ENCODE data around the gene TM6SF1. TPM values are rescaled to one million over a fixed set of nuclear protein-coding genes. Genes with fewer than 3 reads are reported as not detected.
"Not testable (repeated sequence)": the region's sequence is repeated elsewhere in the genome, so short reads cannot be mapped to it uniquely, and the experiment has no call there.

TM6SF1 gene
- total RNA-seq, 4 donors from 2014 or later = 7.5 to 11.2 (median 9.6) TPM

DNA sequence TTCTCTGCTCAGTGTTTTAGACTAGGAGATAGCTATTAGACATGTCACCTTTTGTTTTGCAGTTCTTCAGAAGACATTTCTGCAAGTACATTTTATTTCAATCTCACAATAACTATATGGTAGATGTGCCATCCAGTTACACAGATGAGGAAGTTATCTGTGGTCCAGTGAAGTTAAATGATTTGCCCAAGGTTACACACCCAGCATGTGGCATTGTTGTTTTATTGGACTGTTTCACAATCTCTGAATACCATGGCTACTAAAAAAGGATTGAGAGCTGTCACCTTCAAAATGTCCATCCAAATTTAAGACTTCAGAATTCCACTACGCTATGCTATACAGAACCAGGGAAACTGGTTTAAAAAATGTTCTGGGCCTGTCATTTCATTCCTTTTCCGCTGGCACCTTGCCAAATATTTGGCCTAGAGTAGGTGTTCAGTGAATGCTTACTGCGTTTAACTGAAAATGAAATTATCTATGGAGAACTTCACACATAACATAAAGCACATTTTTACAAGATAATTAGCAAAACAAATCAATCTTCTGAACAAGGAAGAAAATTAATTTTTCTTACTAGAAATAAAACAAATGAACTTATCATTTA, 20.2 kb downstream of the TM6SF1 start:
- Histone ChIP-seq H3K36me3 (peaks cover 0 to 26% (median 0%) of the 10 kb centered on the region in 3 donors), H3K27ac (no peak overlapping the region), H3K27me3 (no peaks in the 10 kb centered on the region), H3K4me1 (no peaks in the 10 kb centered on the region), H3K9me3 (no peaks in the 10 kb centered on the region), H3K4me3 (no peak overlapping the region)
- WGBS, 2 donors = 66 to 69% methylated on average over 3 of the region's 3 CpGs
- DNase-seq (ENCODE audit: low spot score in 2 of 2) = no peak
- TF ChIP-seq, protein P1, sequence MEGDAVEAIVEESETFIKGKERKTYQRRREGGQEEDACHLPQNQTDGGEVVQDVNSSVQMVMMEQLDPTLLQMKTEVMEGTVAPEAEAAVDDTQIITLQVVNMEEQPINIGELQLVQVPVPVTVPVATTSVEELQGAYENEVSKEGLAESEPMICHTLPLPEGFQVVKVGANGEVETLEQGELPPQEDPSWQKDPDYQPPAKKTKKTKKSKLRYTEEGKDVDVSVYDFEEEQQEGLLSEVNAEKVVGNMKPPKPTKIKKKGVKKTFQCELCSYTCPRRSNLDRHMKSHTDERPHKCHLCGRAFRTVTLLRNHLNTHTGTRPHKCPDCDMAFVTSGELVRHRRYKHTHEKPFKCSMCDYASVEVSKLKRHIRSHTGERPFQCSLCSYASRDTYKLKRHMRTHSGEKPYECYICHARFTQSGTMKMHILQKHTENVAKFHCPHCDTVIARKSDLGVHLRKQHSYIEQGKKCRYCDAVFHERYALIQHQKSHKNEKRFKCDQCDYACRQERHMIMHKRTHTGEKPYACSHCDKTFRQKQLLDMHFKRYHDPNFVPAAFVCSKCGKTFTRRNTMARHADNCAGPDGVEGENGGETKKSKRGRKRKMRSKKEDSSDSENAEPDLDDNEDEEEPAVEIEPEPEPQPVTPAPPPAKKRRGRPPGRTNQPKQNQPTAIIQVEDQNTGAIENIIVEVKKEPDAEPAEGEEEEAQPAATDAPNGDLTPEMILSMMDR (IDR thresholded peaks at IDR 0.05) = no peak
- no peak for TF ChIP-seq POLR2A (IDR thresholded peaks at IDR 0.05)
- no peak for TF ChIP-seq EP300 (IDR thresholded peaks at IDR 0.05)

DNA sequence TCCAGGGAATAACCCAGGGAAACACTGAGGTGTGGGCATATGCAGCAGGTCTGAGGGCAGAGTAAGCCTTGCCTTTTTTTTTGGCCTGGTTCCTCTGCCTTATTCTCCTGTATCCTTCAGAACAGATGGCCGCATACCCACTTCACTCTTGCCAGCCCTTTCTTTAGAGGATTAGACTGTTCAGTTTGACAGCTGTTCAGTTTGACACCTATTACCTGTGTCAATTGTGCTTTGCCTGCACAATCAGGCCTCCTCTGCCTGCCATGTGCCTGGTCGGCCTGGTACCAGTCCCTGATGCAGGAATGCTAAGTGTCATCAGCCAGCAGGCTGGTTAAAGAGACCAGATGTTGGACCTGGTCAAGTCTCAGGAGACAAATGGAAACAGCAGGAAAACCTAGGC, 22.3 kb downstream of the TM6SF1 start:
- TF ChIP-seq, protein P1 (IDR thresholded peaks at IDR 0.05) = no peak
- no peak for TF ChIP-seq EP300 (IDR thresholded peaks at IDR 0.05)
- no peak overlapping the region for H3K27ac ChIP-seq
- WGBS, 2 donors = 87 to 94% methylated on average over 2 of the region's 2 CpGs
- no peaks in the 10 kb centered on the region for H3K9me3 ChIP-seq
- no peaks in the 10 kb centered on the region for H3K27me3 ChIP-seq
- peaks cover 0 to 34% (median 0%) of the 10 kb centered on the region in 3 donors for H3K36me3 ChIP-seq
- no peak for DNase-seq (ENCODE audit: low spot score in 2 of 2)
- H3K4me3 ChIP-seq = no peak overlapping the region
- no peaks in the 10 kb centered on the region for H3K4me1 ChIP-seq

DNA sequence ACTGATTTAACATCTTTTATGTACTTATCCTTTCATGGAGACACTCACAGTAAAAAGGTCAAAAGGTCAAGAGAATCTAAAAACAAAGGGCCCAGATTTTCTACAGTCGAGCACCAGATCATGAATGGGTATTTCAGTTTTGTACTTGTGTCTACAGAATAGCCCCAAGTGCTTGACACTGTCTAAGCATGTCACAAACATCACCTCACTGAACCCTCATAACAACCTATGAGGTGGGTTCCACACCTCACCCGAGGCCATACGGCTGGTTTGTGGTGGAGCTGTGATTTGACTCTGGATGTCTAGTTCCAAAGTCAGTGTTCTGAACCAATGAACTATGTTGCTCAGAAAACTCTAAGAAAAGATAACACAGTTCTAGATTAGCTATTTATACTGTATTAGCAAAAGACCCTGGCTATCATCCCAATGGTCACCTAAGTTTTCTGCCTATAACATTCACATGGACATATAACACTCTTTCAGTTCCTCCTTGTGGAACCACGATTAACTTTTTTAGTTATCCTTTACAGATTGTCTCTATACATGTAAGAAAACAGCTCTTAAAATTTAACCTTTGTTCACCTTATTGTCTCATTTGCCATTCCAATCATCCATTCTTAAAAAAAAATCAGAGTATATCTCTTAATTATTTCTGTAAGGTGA, 25.5 kb downstream of the TM6SF1 start:
- 69 to 81% methylated on average over 4 of the region's 4 CpGs for WGBS, 2 donors
- TF ChIP-seq EP300 (IDR thresholded peaks at IDR 0.05) (no peak), POLR2A (IDR thresholded peaks at IDR 0.05) (no peak)
- TF ChIP-seq, protein P1 (IDR thresholded peaks at IDR 0.05) = no peak
- Histone ChIP-seq H3K9me3 (no peaks in the 10 kb centered on the region), H3K27me3 (no peaks in the 10 kb centered on the region), H3K4me1 (no peaks in the 10 kb centered on the region), H3K36me3 (peaks cover 0 to 49% (median 0%) of the 10 kb centered on the region in 3 donors), H3K4me3 (no peak overlapping the region), H3K27ac (no peak overlapping the region)
- no peak for DNase-seq (ENCODE audit: low spot score in 2 of 2)

DNA sequence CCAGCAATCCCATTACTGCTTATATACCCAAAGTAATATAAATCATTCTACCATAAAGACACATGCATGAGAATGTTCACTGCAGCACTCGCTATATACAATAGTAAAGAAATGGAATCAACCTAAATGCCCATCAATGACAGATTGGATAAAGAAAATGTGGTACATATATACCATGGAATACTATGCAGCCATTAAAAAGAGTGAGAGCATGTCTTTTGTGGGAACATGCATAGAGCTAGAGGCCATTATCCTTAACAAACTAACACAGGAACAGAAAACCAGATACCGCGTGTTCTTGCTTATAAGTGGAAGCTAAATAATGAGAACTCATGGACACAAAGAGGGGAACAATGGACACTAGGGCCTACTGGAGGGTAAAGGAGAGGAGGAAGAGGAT, 34.7 kb downstream of the TM6SF1 start:
- DNase-seq (ENCODE audit: low spot score in 2 of 2); H3K9me3 ChIP-seq; H3K4me3 ChIP-seq; H3K4me1 ChIP-seq; H3K27ac ChIP-seq; H3K27me3 ChIP-seq: not testable (repeated sequence)
- peaks cover 0 to 73% (median 0%) of the 10 kb centered on the region in 3 donors for H3K36me3 ChIP-seq
- 96 to 100% methylated on average over 3 of the region's 3 CpGs for WGBS, 2 donors

DNA sequence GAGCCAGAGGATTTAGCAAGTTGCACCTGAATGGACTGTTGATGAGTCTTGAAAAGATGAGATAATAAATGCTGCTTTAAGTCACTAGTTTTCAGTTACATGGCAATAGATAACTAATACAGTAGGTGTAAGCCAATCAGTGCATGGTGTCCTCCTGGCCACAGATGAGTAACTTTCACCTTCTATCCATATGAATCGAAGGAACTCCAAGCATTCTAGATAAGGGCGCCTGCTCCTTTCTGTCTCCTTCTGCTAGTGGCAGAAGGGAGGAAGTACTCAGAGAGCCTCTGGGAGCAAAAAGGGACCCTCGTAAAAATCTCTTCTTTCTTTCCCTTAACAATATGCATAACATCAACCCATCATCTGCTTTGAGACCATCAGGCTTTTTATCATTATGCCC, 37.3 kb downstream of the TM6SF1 start:
- Histone ChIP-seq H3K4me3 (no peak overlapping the region), H3K27me3 (no peaks in the 10 kb centered on the region), H3K27ac (no peak overlapping the region), H3K4me1 (no peaks in the 10 kb centered on the region), H3K36me3 (peaks cover 0 to 85% (median 0%) of the 10 kb centered on the region in 3 donors), H3K9me3 (peaks cover 0 to 3% (median 0%) of the 10 kb centered on the region in 4 donors)
- 92 to 94% methylated on average over 3 of the region's 3 CpGs for WGBS, 2 donors
- TF ChIP-seq POLR2A (IDR thresholded peaks at IDR 0.05) (no peak), EP300 (IDR thresholded peaks at IDR 0.05) (no peak)
- TF ChIP-seq, protein P1 (IDR thresholded peaks at IDR 0.05) = no peak
- DNase-seq (ENCODE audit: low spot score in 2 of 2) = no peak

All from tibial nerve (tissue), 4 donors.